H1 (cell line): ENCODE data around the gene OR4E2. TPM values are rescaled to one million over a fixed set of nuclear protein-coding genes. Genes with fewer than 3 reads are reported as not detected.

ENCODE experiments used
- CTCF ChIA-PET: fragments of 300-600 bp; sonication (Branson Sonifier 250); formaldehyde crosslinking; loops from one replicate; lab custom pipeline; 2021; ENCODE audit not compliant: partially characterized antibody; lab: Charles Lee
- POLR2A ChIA-PET: fragments of 300-600 bp; sonication (Branson Sonifier 250); formaldehyde crosslinking; loops from one replicate; lab custom pipeline; 2021; ENCODE audit warnings: inconsistent platforms; ENCODE audit not compliant: partially characterized antibody; lab: Charles Lee
- DNase-seq, 2 experiments: peaks; one replicate each; pipeline versions ENCODE4 v3.0.0 to v3.0.0-alpha.2; 2010 to 2022; ENCODE audit warnings: low spot score in 2 of 2, low read depth in 1 of 2, mixed read lengths in 1 of 2
- FAIRE-seq: peaks from 2 replicates; lab custom pipeline; 2011; peaks lifted over from hg19 to GRCh38; lab: Jason Lieb, UNC
- H2AFZ ChIP-seq: 2 replicates; pipeline ENCODE4 v1.8.1; 2012; ENCODE audit warnings: low read length, inconsistent platforms
- H2AK5ac ChIP-seq: 2 replicates; pipeline ENCODE4 v1.6.1; 2013; ENCODE audit warnings: low read depth, low read length
- H2BK120ac ChIP-seq: replicated peaks from 2 replicates; pipeline ENCODE3; 2013; ENCODE audit warnings: low read depth, low read length, inconsistent platforms
- H2BK12ac ChIP-seq: 2 replicates; pipeline ENCODE4 v1.6.1; 2013; ENCODE audit warnings: low read depth, low read length
- H2BK15ac ChIP-seq: 2 replicates; pipeline ENCODE4 v1.6.1; 2013; ENCODE audit warnings: low read length
- H2BK20ac ChIP-seq: 2 replicates; pipeline ENCODE4 v1.6.1; 2013; ENCODE audit warnings: low read length
- H2BK5ac ChIP-seq: 2 replicates; pipeline ENCODE4 v1.6.1; 2013; ENCODE audit warnings: low read depth, low read length
- H3K14ac ChIP-seq: 2 replicates; pipeline ENCODE4 v1.6.1; 2013; ENCODE audit warnings: inconsistent platforms; ENCODE audit not compliant: insufficient read length
- H3K18ac ChIP-seq: 2 replicates; pipeline ENCODE4 v1.6.1; 2013; ENCODE audit warnings: low read length; ENCODE audit errors: extremely low read depth
- H3K23ac ChIP-seq: 2 replicates; pipeline ENCODE4 v1.6.1; 2013; ENCODE audit warnings: inconsistent platforms; ENCODE audit not compliant: insufficient read length
- H3K23me2 ChIP-seq: 2 replicates; pipeline ENCODE4 v1.6.1; 2013; ENCODE audit warnings: low read depth, low read length
- H3K27ac ChIP-seq: 2 replicates; pipeline ENCODE4 v1.6.1; 2011; ENCODE audit warnings: low read depth, low read length, inconsistent platforms
- H3K27me3 ChIP-seq, 4 experiments: replicated peaks in 1 of 4; 1 replicate in 1 of 4; 2 replicates in 3 of 4; pipeline versions ENCODE4 v1.6.1 to v1.8.1; 2011 to 2013; ENCODE audit warnings: low read length in 3 of 4, mild to moderate bottlenecking in 3 of 4, inconsistent platforms in 2 of 4, mixed read lengths in 2 of 4, moderate library complexity in 1 of 4; ENCODE audit not compliant: control insufficient read depth in 3 of 4, insufficient read depth in 3 of 4; ENCODE audit errors: extremely low read depth in 1 of 4
- H3K36me3 ChIP-seq, 4 experiments: 2 replicates each; pipeline versions ENCODE4 v1.6.1 to v1.8.1; 2011 to 2013; ENCODE audit warnings: mild to moderate bottlenecking in 4 of 4, low read length in 3 of 4, moderate library complexity in 2 of 4, control low read depth in 1 of 4, inconsistent platforms in 1 of 4; ENCODE audit not compliant: insufficient read depth in 4 of 4, control insufficient read depth in 2 of 4
- H3K4ac ChIP-seq: replicated peaks from 2 replicates; pipeline ENCODE3; 2013; ENCODE audit warnings: low read length, low read depth, mixed read lengths, inconsistent platforms; ENCODE audit not compliant: insufficient read length
- H3K4me1 ChIP-seq, 4 experiments: replicated peaks in 1 of 4; 1 replicate in 1 of 4; 2 replicates in 3 of 4; pipeline versions ENCODE4 v1.6.1 to v1.8.1; 2011 to 2013; ENCODE audit warnings: low read length in 3 of 4, inconsistent platforms in 2 of 4, mixed read lengths in 1 of 4; ENCODE audit not compliant: insufficient read depth in 4 of 4, control insufficient read depth in 3 of 4
- H3K4me2 ChIP-seq, 2 experiments: 2 replicates each; pipeline versions ENCODE4 v1.6.1 to v1.8.1; 2011 to 2013; ENCODE audit warnings: low read depth in 2 of 2, low read length in 2 of 2, control low read depth in 1 of 2, inconsistent platforms in 1 of 2, mild to moderate bottlenecking in 1 of 2; ENCODE audit not compliant: insufficient read depth in 1 of 2
- H3K4me3 ChIP-seq, 4 experiments: fragments of 200-600, 300-600 bp in 1 of 4; sonication (generic), shearing (Covaris generic), sonication (Bioruptor Twin) in 1 of 4; 2 replicates each; pipeline versions ENCODE4 v1.5.1 to v1.8.1; 2011 to 2016; ENCODE audit warnings: low read length in 4 of 4, low read depth in 3 of 4, control low read depth in 2 of 4, inconsistent platforms in 2 of 4, mild to moderate bottlenecking in 2 of 4, mixed read lengths in 1 of 4, moderate library complexity in 1 of 4; ENCODE audit not compliant: insufficient read depth in 2 of 4; ENCODE audit errors: extremely low read depth in 1 of 4
- H3K56ac ChIP-seq: replicated peaks from 2 replicates; pipeline ENCODE3; 2013; ENCODE audit warnings: low read depth, mild to moderate bottlenecking, mixed read lengths, low read length, inconsistent platforms; ENCODE audit not compliant: insufficient read length
- H3K79me1 ChIP-seq: 2 replicates; pipeline ENCODE4 v1.6.1; 2013; ENCODE audit warnings: low read depth, low read length, control low read depth
- H3K79me2 ChIP-seq, 2 experiments: 2 replicates each; pipeline versions ENCODE4 v1.6.1 to v1.8.1; 2012 to 2013; ENCODE audit warnings: low read length in 2 of 2, mild to moderate bottlenecking in 2 of 2, inconsistent platforms in 1 of 2; ENCODE audit not compliant: insufficient read depth in 2 of 2, control insufficient read depth in 1 of 2
- H3K9ac ChIP-seq, 4 experiments: replicated peaks in 1 of 4; 1 replicate in 1 of 4; 2 replicates in 3 of 4; pipeline versions ENCODE4 v1.6.1 to v1.8.1; 2011 to 2013; ENCODE audit warnings: low read depth in 3 of 4, low read length in 3 of 4, control low read depth in 2 of 4, mild to moderate bottlenecking in 2 of 4, moderate library complexity in 2 of 4, inconsistent platforms in 1 of 4; ENCODE audit errors: extremely low read depth in 1 of 4
- H3K9me3 ChIP-seq, 2 experiments: 2 replicates each; pipeline versions ENCODE4 v1.6.1 to v1.8.1; 2012 to 2013; ENCODE audit warnings: mild to moderate bottlenecking in 2 of 2, moderate library complexity in 2 of 2, control low read depth in 1 of 2, inconsistent platforms in 1 of 2, low read depth in 1 of 2, low read length in 1 of 2, mixed read lengths in 1 of 2; ENCODE audit not compliant: insufficient read depth in 2 of 2
- H4K20me1 ChIP-seq, 2 experiments: replicated peaks in 1 of 2; 2 replicates each; pipeline versions ENCODE3 to v1.8.1; 2011 to 2013; ENCODE audit warnings: inconsistent platforms in 2 of 2, low read length in 2 of 2, mild to moderate bottlenecking in 1 of 2; ENCODE audit not compliant: insufficient read depth in 2 of 2, control insufficient read depth in 1 of 2
- H4K5ac ChIP-seq: 2 replicates; pipeline ENCODE4 v1.6.1; 2013; ENCODE audit warnings: low read length, low read depth, mixed read lengths, inconsistent platforms; ENCODE audit not compliant: insufficient read length
- H4K8ac ChIP-seq: 2 replicates; pipeline ENCODE4 v1.8.0; 2013; ENCODE audit warnings: mild to moderate bottlenecking, moderate library complexity, low read length, inconsistent platforms; ENCODE audit not compliant: insufficient read depth; ENCODE audit errors: extremely low read depth
- H4K91ac ChIP-seq: replicated peaks from 2 replicates; pipeline ENCODE3; 2013; ENCODE audit warnings: low read length, mixed read lengths, inconsistent platforms; ENCODE audit not compliant: insufficient read length
- CTCF ChIP-seq, 3 experiments: IDR thresholded peaks; 1 replicate in 2 of 3; 2 replicates in 1 of 3; pipeline versions ENCODE4 v1.5.1 to v1.6.1; 2011; ENCODE audit warnings: low read length in 3 of 3, mild to moderate bottlenecking in 3 of 3, inconsistent platforms in 2 of 3, low read depth in 1 of 3, moderate library complexity in 1 of 3; ENCODE audit not compliant: insufficient read depth in 1 of 3; ENCODE audit errors: control extremely low read depth in 1 of 3
- EZH2 ChIP-seq: fragments of 200-600 bp; sonication (generic); IDR thresholded peaks from 2 replicates; pipeline ENCODE4 v1.7.1; 2012; ENCODE audit warnings: low read depth, mild to moderate bottlenecking, moderate library complexity, low read length, inconsistent platforms; ENCODE audit not compliant: severe bottlenecking
- MAX ChIP-seq: IDR thresholded peaks from 2 replicates; pipeline ENCODE4 v1.6.1; 2012; ENCODE audit warnings: inconsistent platforms
- PHF8 ChIP-seq: fragments of 200-600 bp; sonication (generic); conservative IDR thresholded peaks from 2 replicates; pipeline ENCODE4 v1.7.1; 2012; ENCODE audit warnings: low read depth, mild to moderate bottlenecking, inconsistent platforms, low read length, moderate library complexity
- RFX5 ChIP-seq: IDR thresholded peaks from 2 replicates; pipeline ENCODE4 v1.6.1; 2011; ENCODE audit warnings: low read depth, low read length, improper control_type of control experiment, borderline replicate concordance
- WGBS, 2 experiments: shearing (Covaris generic) in 1 of 2; methylation state at CpG; one replicate each; pipeline versions ENCODE4 v1.1.6 to v1.1.7; 2013 to 2015; ENCODE audit warnings: low lambda C conversion rate in 2 of 2, mixed read lengths in 2 of 2, inconsistent platforms in 1 of 2, low coverage in 1 of 2, missing lambda C conversion rate in 1 of 2; ENCODE audit not compliant: insufficient replicate concordance in 2 of 2, insufficient coverage in 1 of 2, insufficient read length in 1 of 2; ENCODE audit errors: extremely low coverage in 1 of 2, missing lambda C conversion rate in 1 of 2; 5-methylcytosine and 5-hydroxymethylcytosine counted together
- polyA plus RNA-seq, 7 experiments: library from polyadenylated mRNA; depleted of rRNA in 3 of 7; stranded (reverse) in 5 of 7; unstranded in 2 of 7; fragments of >200 nt in 5 of 7; fragments of 200-250 nt in 2 of 7; gene quantifications; 1 replicate in 5 of 7; 2 replicates in 1 of 7; 4 replicates in 1 of 7; pipeline versions ENCODE4 v1.2.1 to v1.2.3, GENCODE V29; 2011 to 2013; ENCODE audit warnings: missing spikeins in 2 of 7, mixed read lengths in 2 of 7
- total RNA-seq: library from RNA; stranded (reverse); fragmentation: NEBNext Ultra II Directional; extraction: Animal tissue kit (Norgen Biotek cat#: 25700); gene quantifications from 2 replicates; pipeline ENCODE4 v1.2.1, GENCODE V29; 2021

Gene OR4E2
- total and polyA plus RNA-seq, 2 of the 8 experiments (the other 6 are each of a cell fraction or from before 2014, with no cell fraction given): not detected

- no peak overlapping the region for H3K4ac ChIP-seq
- H3K4me1 ChIP-seq: peaks cover 0 to 5% (median 3%) of the 10 kb centered on the region in 4 experiments; a peak in 6 of 7 replicates
- H4K5ac ChIP-seq: no peak overlapping the region
- no peaks in the 10 kb centered on the region for H4K20me1 ChIP-seq
- no peak overlapping the region for H3K9ac ChIP-seq
- no peaks in the 10 kb centered on the region for H3K36me3 ChIP-seq
- TF ChIP-seq RFX5 (peak; percentile 84), EZH2 (no peak), PHF8 (no peak), MAX (no peak), CTCF (IDR thresholded peaks at IDR 0.05; ENCODE audit: control extremely low read depth in 1 of 3, insufficient read depth in 1 of 3, low read depth in 1 of 3, low read length in 3 of 3) (no peak)
- H3K23me2 ChIP-seq: no peaks in the 10 kb centered on the region
- no peak overlapping the region for H3K27ac ChIP-seq
- H4K8ac ChIP-seq: no peak overlapping the region
- H2BK5ac ChIP-seq: 0 out of 2 replicates have a peak overlapping the region, but pooled peaks have one; percentile 29
- FAIRE-seq (peak; percentile 63), DNase-seq (no peak)
- H2AK5ac ChIP-seq: no peak overlapping the region
- ChIA-PET POLR2A (interaction anchor here (1.2 kb wide), 1 partner anchor 391 kb away, joined by 4 read pairs; no protein-coding TSS in a partner anchor), CTCF (interaction anchor here (0.6 to 2.5 kb wide), 5 partner anchors 12 to 82 kb away, joined by 3 to 10 read pairs (median 4); no protein-coding TSS in a partner anchor)
- no peak overlapping the region for H2BK120ac ChIP-seq
- H3K14ac ChIP-seq: no peak overlapping the region
- H2AFZ ChIP-seq: peak overlapping the region; percentile 93
- no peak overlapping the region for H3K23ac ChIP-seq
- no peak overlapping the region for H3K56ac ChIP-seq
- H3K4me2 ChIP-seq: peak overlapping the region in 1 of 2 experiments; percentile 17; a peak in 1 of 4 replicates
- no peak overlapping the region for H2BK15ac ChIP-seq
- H3K4me3 ChIP-seq: no peak overlapping the region
- peak overlapping the region; percentile 36 for H3K18ac ChIP-seq
- H3K9me3 ChIP-seq: no peaks in the 10 kb centered on the region
- no peaks in the 10 kb centered on the region for H3K79me1 ChIP-seq
- WGBS, 2 experiments: 87% methylated on average over 1 of the region's 1 CpG; no CpG with 5 or more reads in 1 of the 2 experiments
- no peak overlapping the region for H2BK12ac ChIP-seq
- H2BK20ac ChIP-seq: no peak overlapping the region
- no peaks in the 10 kb centered on the region for H3K79me2 ChIP-seq
- H3K27me3 ChIP-seq: no peaks in the 10 kb centered on the region
- H4K91ac ChIP-seq: peak overlapping the region; percentile 5
Measured at GRCh38 chr14:21652209-21652808, 1.3 kb upstream of the OR4E2 start.
